GM19099 (cell line): ENCODE measurements around the gene ZNF518A.

Source experiments
- POLR2A ChIP-seq: IDR thresholded peaks from 3 replicates; pipeline ENCODE4 v1.6.1; 2011; ENCODE audit warnings: low read depth; ENCODE audit not compliant: insufficient read length; ENCODE audit errors: extremely low read depth

ZNF518A gene, protein sequence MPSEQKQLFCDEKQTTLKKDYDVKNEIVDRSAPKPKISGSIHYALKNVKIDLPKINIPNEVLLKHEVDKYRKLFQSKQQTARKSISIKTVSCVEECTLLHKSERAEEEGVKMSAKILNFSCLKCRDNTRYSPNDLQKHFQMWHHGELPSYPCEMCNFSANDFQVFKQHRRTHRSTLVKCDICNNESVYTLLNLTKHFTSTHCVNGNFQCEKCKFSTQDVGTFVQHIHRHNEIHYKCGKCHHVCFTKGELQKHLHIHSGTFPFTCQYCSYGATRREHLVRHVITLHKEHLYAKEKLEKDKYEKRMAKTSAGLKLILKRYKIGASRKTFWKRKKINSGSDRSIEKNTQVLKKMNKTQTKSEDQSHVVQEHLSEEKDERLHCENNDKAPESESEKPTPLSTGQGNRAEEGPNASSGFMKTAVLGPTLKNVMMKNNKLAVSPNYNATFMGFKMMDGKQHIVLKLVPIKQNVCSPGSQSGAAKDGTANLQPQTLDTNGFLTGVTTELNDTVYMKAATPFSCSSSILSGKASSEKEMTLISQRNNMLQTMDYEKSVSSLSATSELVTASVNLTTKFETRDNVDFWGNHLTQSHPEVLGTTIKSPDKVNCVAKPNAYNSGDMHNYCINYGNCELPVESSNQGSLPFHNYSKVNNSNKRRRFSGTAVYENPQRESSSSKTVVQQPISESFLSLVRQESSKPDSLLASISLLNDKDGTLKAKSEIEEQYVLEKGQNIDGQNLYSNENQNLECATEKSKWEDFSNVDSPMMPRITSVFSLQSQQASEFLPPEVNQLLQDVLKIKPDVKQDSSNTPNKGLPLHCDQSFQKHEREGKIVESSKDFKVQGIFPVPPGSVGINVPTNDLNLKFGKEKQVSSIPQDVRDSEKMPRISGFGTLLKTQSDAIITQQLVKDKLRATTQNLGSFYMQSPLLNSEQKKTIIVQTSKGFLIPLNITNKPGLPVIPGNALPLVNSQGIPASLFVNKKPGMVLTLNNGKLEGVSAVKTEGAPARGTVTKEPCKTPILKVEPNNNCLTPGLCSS (N-terminal part only)

DNA sequence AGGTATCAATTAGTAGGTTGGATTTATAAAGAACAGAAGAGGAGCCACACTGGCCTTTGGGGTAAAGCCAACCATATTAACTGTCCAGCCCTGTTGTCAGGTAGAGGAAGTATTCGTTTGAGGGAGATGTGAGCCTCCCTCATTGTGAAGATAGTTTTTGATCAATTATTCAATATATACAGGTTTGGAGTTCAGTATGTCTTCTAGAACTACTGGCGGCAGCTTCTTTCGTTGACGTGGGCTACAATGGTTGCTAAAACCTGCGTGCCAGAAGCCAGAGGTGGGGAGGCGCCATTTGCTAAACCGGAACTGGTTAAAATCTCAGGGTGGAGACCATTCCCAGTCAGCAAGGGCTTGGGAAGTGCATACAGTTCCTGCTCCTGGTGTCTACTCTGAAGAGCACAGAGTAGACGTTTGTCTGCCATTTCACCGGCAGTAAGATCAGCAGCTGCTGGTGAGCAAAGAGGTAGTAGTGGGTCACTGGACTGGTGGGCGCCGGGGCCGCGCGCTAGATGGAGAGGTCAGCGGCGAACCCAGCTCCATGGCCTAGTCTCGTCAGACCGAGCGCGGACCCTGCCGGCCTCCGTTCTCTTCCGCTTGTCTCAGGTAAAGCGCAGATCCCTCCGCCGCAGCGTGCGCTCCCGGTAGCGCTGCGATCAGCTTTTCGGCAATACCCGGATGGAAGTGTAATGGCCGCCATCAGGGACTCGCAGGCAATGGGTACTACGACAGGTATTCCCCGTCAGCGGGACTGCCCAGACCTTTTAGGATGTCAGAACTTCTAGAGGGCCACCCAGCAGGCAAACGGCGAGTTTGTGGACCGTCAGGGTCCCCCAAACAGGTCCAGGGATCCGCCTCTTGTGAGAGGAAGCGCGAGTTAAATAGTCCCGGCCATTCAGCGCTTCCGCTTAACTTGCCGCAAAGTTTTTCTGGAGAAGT, at the start of gene ZNF518A:
ZNF518A (plus strand) TSS at position 911 of the 939 bp plus-strand sequence. CDS start 26,026 bp downstream, outside the sequence.
- TF ChIP-seq POLR2A, result peak; percentile 94

DNA sequence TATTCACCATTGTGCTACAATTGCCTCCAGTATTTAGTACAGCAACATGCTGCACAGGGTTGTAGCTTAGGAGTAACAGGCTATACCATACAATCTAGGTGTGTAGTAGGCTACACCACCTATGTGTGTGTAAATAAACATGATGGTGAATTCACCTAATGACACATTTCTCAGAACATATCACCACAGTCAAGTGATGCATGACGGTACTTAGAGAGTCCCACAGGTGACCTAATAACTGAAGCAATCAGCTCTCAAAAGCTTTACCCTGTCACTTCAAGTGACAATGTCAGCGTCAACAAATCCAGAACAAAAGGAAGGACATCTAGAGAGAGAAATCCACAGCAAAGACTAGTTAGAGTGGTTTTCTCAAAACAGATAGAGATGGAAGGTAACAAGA, 47.9 kb upstream of the ZNF518A start:
- TF ChIP-seq POLR2A, result no peak

DNA sequence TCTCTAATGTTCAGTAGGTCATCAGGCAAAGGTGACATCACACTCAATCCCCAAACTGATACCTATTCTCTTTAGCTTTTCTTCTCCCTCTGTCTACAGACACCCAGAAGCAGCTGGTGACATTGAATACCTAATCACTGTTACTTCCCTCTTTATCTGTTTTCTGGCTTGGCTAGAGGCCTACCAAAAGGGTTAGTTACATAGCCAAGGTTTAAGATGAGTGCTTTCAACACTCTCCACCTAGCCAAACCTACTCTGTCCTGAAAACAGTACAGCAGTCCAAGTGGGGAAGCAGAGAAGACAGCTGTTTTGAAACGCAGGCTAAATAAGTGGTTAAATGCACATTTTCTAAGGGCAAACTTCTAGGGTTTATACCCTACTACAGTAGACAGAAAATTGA, 47.3 kb upstream of the ZNF518A start:
- no peak for TF ChIP-seq POLR2A

DNA sequence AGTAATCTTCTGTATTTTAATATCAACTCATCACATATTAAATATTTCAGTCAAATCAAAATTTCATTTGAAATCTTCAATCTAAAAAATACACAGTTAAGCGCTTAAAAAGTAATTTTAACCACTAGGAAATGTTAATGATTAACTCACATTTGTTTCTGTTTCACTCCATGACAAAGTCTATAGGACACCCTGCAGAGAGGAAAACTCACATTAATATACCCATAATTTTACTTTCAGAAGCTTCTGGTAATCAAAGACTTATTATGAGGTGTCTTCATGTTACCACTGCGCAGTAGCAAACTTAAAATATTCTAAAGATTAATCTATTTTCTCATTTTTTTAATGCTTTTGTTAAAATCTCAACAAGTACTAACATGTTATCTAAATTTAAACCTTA, 41.0 kb upstream of the ZNF518A start:
- TF ChIP-seq POLR2A, result no peak

DNA sequence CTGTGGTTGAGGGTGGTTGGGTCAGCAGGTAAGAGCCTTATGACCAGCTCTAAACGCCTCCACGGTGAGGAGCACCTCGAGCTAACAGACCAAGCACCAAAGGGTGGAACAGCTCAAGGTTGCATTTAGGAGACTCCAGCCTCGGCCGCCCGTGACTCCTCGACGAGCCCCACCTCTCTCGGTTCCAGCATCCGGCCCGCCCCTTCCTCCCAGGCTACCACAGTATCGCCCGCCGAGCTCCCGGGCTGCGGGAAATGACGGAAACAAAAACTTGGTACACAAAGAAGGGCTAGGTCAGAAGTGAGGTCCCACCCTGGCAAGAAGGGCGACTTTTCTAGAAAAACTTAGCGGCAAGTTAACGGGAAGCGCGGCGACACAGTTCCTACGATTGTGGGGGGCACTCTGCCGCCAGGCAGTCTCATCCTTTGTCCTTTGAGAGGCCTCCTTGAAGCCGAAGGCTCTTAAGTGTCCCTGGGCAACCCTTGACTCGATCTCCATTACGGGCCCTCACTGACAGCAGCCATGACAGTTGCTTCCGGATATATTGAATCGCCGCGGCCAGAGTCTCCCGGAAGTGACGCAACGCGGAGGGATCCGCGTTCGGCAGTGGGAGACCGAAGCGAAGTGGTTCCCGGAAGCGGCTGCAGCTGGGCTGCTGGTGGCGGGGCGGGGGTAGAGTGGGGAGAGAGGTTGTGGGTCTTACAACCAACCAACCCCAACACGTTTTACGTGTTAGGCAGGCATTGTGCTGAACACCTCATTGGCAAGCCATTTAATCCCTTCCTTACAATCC, 40.2 kb upstream of the ZNF518A start:
- peak; percentile 95 for TF ChIP-seq POLR2A

DNA sequence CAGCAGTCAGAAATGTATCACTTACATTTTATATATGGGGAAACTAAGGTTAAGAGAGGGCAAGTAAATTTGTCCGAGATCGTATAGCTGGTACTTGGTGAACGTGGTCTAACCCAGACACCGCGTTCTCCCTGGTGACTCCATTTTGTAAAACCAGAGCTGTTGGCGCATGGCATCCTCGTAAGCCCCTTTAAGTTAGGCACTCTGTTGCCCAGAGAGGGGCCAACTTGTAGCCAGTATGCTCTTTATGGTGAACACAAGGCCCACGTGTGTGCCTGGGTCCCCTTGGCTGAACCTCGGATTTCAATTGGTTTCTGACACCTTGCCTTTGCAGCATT, 39.7 kb upstream of the ZNF518A start:
- no peak for TF ChIP-seq POLR2A

DNA sequence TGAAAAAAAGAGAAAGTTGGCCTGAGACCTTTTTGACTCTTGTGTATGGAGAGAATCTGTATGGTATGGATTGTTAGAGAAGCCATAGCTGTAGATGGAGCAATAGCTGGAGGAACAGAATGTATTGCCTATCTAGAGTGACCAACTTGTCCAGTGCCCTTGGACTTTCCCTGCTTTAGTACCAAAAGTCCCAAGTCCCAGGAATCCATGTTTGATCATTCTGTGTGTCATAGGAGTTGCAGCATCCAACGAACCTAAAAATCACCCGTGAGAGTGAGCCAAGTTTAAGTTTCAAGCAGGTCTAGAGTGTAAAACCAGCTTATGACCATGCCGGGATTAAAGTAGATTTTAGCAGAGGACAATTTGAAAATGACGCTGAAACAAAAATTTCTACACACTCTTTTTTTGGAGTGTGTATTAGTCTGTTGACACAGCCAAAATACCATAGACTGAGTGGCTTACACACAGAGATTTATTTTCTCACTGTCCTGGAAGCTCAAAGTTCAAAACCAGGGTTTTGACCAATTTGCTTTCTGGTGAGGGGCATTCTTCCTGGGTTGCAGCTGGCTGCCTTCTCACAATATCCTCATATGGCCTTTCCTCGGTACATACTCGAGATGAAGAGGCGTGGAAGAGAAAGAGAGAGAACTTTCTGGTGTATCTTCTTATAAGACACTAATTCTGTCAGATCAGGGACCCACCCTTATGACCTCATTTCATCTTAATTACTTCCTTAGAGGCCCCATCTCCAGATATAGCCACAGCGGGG, 36.9 kb upstream of the ZNF518A start:
- no peak for TF ChIP-seq POLR2A

DNA sequence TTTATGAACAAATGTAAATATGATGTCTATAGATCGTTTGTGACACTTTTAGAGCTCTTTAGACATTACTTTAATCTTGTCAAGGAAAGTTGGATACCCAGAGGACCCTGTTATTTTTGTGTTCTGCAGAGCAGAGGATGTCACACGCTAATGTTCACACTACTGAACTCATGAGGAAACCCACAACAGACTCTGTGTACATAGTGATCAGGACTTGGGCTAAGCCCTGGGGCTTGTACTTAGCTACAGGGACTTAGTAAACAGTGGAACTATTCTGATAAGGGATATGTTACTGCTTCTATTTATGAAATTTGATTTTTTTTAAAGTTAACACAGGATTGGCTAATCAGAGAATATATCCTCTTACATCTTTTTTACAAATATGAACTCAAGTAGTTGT, 36.1 kb upstream of the ZNF518A start:
- TF ChIP-seq POLR2A, result no peak

DNA sequence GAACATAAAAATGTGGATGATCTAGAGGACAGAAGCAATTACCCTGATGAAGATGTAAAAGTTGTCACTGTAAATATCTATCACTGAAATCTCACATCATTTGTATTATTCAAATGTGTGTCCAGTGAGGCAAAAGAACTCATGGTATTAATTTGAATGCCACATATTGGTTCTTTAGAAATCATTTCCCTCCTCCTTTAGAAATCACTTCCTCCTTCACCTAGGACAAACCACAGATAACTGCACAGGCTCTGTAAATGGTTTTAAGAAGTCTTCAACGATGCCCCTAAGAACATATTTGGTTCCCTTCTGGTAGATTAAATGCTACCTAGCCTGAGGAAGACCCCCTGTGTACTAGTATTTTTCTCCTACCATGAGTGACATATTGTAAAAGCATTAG, 33.1 kb upstream of the ZNF518A start:
- TF ChIP-seq POLR2A, result no peak

DNA sequence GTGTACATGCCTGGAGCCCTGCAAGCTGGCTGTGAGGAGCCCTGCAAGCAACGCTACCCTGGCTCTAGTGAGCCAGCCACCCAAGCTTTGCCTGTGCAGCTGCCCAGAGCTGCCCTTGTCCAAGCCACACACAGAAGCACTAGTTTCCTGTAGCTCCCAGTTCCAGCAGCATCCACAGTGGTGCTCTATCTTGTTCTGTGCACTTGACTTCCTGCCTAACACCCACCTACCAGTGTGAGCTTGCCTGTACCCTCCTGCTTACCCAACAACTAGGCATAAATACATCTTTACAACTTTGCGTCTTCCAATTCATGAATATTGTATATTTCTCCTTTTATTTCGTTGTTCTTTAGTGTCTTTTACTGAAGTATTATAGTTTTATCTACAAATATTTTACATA, 32.2 kb upstream of the ZNF518A start:
- TF ChIP-seq POLR2A, result no peak

DNA sequence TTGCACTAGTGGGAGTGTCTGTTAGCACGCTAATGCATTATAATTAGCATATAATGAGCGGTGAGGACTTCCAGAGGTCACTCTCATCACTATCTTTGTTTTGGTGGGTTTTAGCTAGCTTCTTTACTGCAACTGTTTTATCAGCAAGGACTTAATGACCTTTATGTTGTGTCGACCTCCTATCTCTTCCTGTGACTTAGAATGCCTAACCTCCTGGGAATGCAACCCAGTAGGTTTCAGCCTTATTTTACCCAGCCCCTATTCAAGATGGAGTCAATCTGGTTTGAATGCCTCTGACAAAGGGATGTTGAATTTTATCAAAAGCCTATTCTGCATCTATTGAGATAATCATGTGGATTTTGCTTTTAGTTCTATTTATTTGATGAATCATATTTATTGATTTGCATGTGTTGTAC, 22.5 kb upstream of the ZNF518A start:
- no peak for TF ChIP-seq POLR2A

DNA sequence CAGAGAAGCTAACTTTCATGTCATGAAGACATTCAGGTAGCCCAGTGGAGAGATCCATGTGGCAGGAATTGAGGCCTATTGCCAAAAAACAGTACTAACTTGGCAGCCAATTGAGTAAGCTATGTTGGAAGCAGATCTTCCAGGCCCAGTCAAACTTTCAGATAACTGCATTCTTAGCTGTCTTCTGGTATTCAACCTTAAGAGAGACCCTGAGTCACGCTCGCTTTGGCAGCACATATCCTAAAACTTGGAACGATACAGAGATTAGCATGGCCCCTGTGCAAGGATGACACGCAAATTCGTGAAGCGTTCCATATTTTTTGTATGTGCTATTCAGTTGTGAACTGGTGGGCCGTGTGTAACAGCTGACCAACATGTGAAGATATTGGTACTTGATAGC, 17.6 kb upstream of the ZNF518A start:
- no peak for TF ChIP-seq POLR2A
